ENCODE data around the gene DCAF8.
A peak's percentile ranks its signal among the peaks of the same experiment; 100 is the strongest.

The DCAF8 gene

DNA sequence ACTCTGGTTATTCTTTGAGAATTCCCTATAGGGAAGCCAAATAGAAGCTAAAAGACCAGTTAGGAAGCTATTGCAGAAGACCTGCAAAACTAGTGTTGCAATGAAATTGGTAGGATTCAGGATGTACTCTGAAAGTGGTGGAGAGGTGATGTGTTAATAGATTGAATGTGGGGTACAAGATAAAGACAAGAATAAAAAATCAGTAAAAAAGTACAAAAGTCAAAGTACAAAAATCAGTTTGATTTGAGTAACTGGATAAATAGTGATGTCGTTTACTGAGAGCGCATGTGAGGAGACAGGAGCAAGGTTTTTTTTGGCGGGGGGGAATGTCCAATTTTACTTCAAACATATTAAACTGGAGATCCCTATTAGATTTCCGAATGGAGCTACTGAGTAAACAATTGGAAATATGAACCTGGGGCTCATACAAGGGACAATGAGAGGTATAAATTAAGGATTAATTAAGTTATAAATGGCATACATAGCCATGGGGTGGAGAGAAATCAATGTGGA, 2.5 kb upstream of the DCAF8 start:
- in situ Hi-C loops (cut with MboI; ENCODE audit: low pct_unique_long_range_greater_than_20kb, low sequenced_read_pairs, unreplicated experiment) = no loop called here
- no peak for DNase-seq (ENCODE audit: low spot score)
- TF ChIP-seq, protein P1, sequence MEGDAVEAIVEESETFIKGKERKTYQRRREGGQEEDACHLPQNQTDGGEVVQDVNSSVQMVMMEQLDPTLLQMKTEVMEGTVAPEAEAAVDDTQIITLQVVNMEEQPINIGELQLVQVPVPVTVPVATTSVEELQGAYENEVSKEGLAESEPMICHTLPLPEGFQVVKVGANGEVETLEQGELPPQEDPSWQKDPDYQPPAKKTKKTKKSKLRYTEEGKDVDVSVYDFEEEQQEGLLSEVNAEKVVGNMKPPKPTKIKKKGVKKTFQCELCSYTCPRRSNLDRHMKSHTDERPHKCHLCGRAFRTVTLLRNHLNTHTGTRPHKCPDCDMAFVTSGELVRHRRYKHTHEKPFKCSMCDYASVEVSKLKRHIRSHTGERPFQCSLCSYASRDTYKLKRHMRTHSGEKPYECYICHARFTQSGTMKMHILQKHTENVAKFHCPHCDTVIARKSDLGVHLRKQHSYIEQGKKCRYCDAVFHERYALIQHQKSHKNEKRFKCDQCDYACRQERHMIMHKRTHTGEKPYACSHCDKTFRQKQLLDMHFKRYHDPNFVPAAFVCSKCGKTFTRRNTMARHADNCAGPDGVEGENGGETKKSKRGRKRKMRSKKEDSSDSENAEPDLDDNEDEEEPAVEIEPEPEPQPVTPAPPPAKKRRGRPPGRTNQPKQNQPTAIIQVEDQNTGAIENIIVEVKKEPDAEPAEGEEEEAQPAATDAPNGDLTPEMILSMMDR (IDR thresholded peaks at IDR 0.05; ENCODE audit: extremely low read depth, insufficient read depth, missing control alignments) = no peak

- DNase-seq (ENCODE audit: low spot score) = peak; percentile 73
- TF ChIP-seq, protein P1 (IDR thresholded peaks at IDR 0.05; ENCODE audit: extremely low read depth, insufficient read depth, missing control alignments) = no peak
- in situ Hi-C loops (cut with MboI; ENCODE audit: low pct_unique_long_range_greater_than_20kb, low sequenced_read_pairs, unreplicated experiment) = no loop called here
Measured at GRCh38 chr1:160261556-160261892, 825 bp downstream of the DCAF8 start.

GRCh38 chr1:160260406-160261382, 1.7 kb downstream of the DCAF8 start:
- in situ Hi-C loops (cut with MboI; ENCODE audit: low pct_unique_long_range_greater_than_20kb, low sequenced_read_pairs, unreplicated experiment) = no loop called here
- TF ChIP-seq, protein P1 (IDR thresholded peaks at IDR 0.05; ENCODE audit: extremely low read depth, insufficient read depth, missing control alignments) = no peak
- DNase-seq (ENCODE audit: low spot score) = no peak

GRCh38 chr1:160258177-160258798, 4.1 kb downstream of the DCAF8 start:
- DNase-seq (ENCODE audit: low spot score) = no peak
- in situ Hi-C loops (cut with MboI; ENCODE audit: low pct_unique_long_range_greater_than_20kb, low sequenced_read_pairs, unreplicated experiment) = no loop called here
- TF ChIP-seq, protein P1 (IDR thresholded peaks at IDR 0.05; ENCODE audit: extremely low read depth, insufficient read depth, missing control alignments) = no peak

GRCh38 chr1:160257411-160258015, 4.8 kb downstream of the DCAF8 start:
- TF ChIP-seq, protein P1 (IDR thresholded peaks at IDR 0.05; ENCODE audit: extremely low read depth, insufficient read depth, missing control alignments) = no peak
- no peak for DNase-seq (ENCODE audit: low spot score)
- in situ Hi-C loops (cut with MboI; ENCODE audit: low pct_unique_long_range_greater_than_20kb, low sequenced_read_pairs, unreplicated experiment) = no loop called here

- DNase-seq (ENCODE audit: low spot score) = no peak
- TF ChIP-seq, protein P1 (IDR thresholded peaks at IDR 0.05; ENCODE audit: extremely low read depth, insufficient read depth, missing control alignments) = no peak
- in situ Hi-C loops (cut with MboI; ENCODE audit: low pct_unique_long_range_greater_than_20kb, low sequenced_read_pairs, unreplicated experiment) = no loop called here
Measured at GRCh38 chr1:160256396-160257046, 5.8 kb downstream of the DCAF8 start.

Data from GM13977 (cell line).